Adrenal gland (tissue), 12 donors: ENCODE data around the gene SCN4A. TPM values are rescaled to one million over a fixed set of nuclear protein-coding genes. Genes with fewer than 3 reads are reported as not detected.

Source experiments
- DNase-seq, 7 donors: peaks; one replicate each; pipeline ENCODE4 v3.0.0-alpha.2; 2019 to 2020
- H3K27ac ChIP-seq, 5 donors: fragments of 200-600 bp; sonication (generic) in 4 of 5; 1 replicate in 3 of 5; 2 replicates in 2 of 5; pipeline versions ENCODE4 v1.5.1 to v1.8.0; 2016 to 2020; ENCODE audit warnings: mild to moderate bottlenecking in 1 of 5
- H3K27me3 ChIP-seq: fragments of 200-600 bp; 2 replicates; pipeline ENCODE4 v1.8.0; 2021
- H3K36me3 ChIP-seq, 2 donors: fragments of 200-600 bp; replicated peaks in 1 of 2; 1 replicate in 1 of 2; 2 replicates in 1 of 2; pipeline versions ENCODE4 v1.5.1 to v1.8.0; 2018 to 2022
- H3K4me1 ChIP-seq, 2 donors: fragments of 200-600 bp; replicated peaks in 1 of 2; 1 replicate in 1 of 2; 2 replicates in 1 of 2; pipeline versions ENCODE4 v1.5.1 to v1.8.0; 2018 to 2021
- H3K4me3 ChIP-seq, 4 donors: fragments of 200-600 bp; sonication (generic) in 3 of 4; one replicate each; pipeline ENCODE4 v1.5.1; 2016 to 2018
- H3K9me3 ChIP-seq, 3 donors: fragments of 200-600 bp; sonication (generic) in 1 of 3; replicated peaks in 1 of 3; 1 replicate in 2 of 3; 2 replicates in 1 of 3; pipeline versions ENCODE4 v1.5.1 to v1.8.0; 2016 to 2021
- POLR2A ChIP-seq, 2 donors: fragments of 450-650 bp; IDR thresholded peaks; one replicate each; pipeline ENCODE4 v1.6.1; 2017; ENCODE audit warnings: antibody characterized with exemption in 2 of 2, mild to moderate bottlenecking in 2 of 2, moderate library complexity in 1 of 2
- WGBS, 4 donors: extraction: QIAGEN DNeasy Blood & Tissue Kit in 2 of 4; methylation state at CpG; one replicate each; pipeline versions ENCODE4 v1.1.5 to v1.1.7; 2013 to 2017; 5-methylcytosine and 5-hydroxymethylcytosine counted together
- intact Hi-C, 2 donors: fragments of 100-400 bp; cut with DNase I; formaldehyde crosslinking; loops; one replicate each; pipeline versions ENCODE4 v1.14.1 to v1.15.0; 2022 to 2023
- polyA plus RNA-seq, 3 donors: library from polyadenylated mRNA; stranded (reverse); fragments of 200-250 nt in 2 of 3; fragments of 350-450 nt in 1 of 3; fragmentation: Illumina TruSeq in 1 of 3; extraction: RNeasy Lipid Tissue Mini Kit (QIAGEN cat#74804) in 1 of 3; gene quantifications; one replicate each; pipeline ENCODE4 v1.2.3, GENCODE V29; 2013 to 2014
- total RNA-seq, 9 donors: library from RNA; depleted of rRNA in 4 of 9; stranded (reverse); fragments of >200 nt in 4 of 9; fragments of 120-200 nt in 1 of 9; fragmentation: NEBNext Ultra II Directional in 1 of 9; extraction: Animal tissue kit (Norgen Biotek cat#: 25700) in 1 of 9; gene quantifications; one replicate each; pipeline versions ENCODE4 v1.1.0 to v1.2.4, GENCODE V29; 2013 to 2023
- TF ChIP-seq, protein P1 (sequence below), 6 experiments: fragments of 450-650 bp in 4 of 6; fragments of 200-600 bp in 2 of 6; sonication (generic) in 1 of 6; IDR thresholded peaks; 1 replicate in 5 of 6; 2 replicates in 1 of 6; pipeline versions ENCODE4 v1.5.1 to v1.8.0; 2016 to 2021; ENCODE audit warnings: antibody characterized with exemption in 6 of 6, mild to moderate bottlenecking in 2 of 6, moderate library complexity in 1 of 6
- donor health status: healthy with polysubstance abuse.
- donor health status: Bipolar disorder and iron deficiency.
- donor health status: DM: yes; HTN: yes; CAD: no.
- donor health status: DM: no; HTN: no; CAD: no.
- donor health status: DM: no; HTN: no; CAD: no.
- donor health status: DM: yes; HTN: yes; CAD: no.

Gene SCN4A
- total and polyA plus RNA-seq, 12 donors: 0.30 to 4.2 (median 1.5) TPM

DNA sequence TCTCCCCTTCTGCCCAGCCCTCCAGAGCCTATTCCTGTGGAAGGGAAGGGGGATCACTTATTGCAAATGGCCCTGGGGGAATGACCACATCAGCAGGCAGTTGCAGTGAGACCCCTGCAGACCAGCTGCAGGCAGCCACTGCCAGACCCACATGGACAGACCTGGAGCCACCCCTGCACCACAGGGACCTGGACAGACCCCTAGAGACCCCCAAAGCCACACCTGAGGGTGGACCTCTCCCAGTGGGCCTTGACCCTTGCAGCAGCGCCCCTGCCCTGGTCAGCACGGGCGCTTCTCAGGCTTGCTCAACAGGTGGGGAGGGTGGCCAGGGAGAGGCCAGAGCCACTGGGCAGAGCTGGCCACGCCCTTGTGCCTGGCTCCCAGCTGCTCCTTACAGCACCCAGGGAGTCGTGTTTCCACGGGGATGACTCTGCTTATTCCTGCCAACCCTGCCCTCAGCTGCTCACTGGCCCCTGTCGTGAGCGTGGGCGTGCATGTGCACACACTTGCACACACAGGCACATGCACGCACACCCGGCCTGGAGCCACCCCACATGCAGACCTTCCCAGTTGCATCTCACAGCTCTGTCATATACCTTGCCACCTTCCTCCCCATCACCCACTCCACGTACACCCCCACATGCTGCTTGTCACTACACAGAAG is 1.3 kb upstream of the SCN4A start:
- H3K36me3 ChIP-seq: no peaks in the 10 kb centered on the region
- TF ChIP-seq, protein P1, sequence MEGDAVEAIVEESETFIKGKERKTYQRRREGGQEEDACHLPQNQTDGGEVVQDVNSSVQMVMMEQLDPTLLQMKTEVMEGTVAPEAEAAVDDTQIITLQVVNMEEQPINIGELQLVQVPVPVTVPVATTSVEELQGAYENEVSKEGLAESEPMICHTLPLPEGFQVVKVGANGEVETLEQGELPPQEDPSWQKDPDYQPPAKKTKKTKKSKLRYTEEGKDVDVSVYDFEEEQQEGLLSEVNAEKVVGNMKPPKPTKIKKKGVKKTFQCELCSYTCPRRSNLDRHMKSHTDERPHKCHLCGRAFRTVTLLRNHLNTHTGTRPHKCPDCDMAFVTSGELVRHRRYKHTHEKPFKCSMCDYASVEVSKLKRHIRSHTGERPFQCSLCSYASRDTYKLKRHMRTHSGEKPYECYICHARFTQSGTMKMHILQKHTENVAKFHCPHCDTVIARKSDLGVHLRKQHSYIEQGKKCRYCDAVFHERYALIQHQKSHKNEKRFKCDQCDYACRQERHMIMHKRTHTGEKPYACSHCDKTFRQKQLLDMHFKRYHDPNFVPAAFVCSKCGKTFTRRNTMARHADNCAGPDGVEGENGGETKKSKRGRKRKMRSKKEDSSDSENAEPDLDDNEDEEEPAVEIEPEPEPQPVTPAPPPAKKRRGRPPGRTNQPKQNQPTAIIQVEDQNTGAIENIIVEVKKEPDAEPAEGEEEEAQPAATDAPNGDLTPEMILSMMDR (IDR thresholded peaks at IDR 0.05): no peak
- no peak for TF ChIP-seq POLR2A (IDR thresholded peaks at IDR 0.05)
- H3K27ac ChIP-seq: no peak overlapping the region
- H3K4me1 ChIP-seq: no peaks in the 10 kb centered on the region
- no peaks in the 10 kb centered on the region for H3K9me3 ChIP-seq
- H3K4me3 ChIP-seq: no peak overlapping the region
- no peak for DNase-seq
- intact Hi-C loops: no loop called here
- WGBS, 4 donors: 78 to 85% (median 81%) methylated on average over 5 to 12 of the region's 12 CpGs
- no peaks in the 10 kb centered on the region for H3K27me3 ChIP-seq

DNA sequence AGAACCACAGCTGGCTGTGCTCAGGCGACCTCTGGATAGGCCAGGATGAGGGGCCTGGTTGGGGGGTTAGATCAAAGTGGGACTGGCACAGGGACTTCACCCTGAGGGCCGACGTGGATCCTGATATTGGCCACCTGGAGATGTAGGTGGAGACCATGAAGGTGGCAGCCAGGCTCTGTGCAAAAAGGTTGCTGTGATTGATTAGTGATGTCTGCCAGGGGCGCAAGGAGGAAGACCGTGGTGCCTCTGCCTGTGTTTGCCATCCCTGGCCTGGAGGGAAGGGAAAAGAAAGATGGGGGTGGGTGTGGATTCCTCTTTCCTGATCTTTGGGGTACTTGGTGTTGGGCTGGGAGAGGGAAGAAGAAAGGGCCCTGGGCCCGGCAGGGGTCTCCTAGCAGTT is 529 bp upstream of the SCN4A start:
- Histone ChIP-seq H3K27ac (no peak overlapping the region), H3K4me1 (no peaks in the 10 kb centered on the region), H3K4me3 (no peak overlapping the region), H3K27me3 (no peaks in the 10 kb centered on the region), H3K36me3 (no peaks in the 10 kb centered on the region), H3K9me3 (no peaks in the 10 kb centered on the region)
- TF ChIP-seq, protein P1 (IDR thresholded peaks at IDR 0.05): no peak
- TF ChIP-seq POLR2A (IDR thresholded peaks at IDR 0.05): no peak
- WGBS, 4 donors: 88 to 93% (median 89%) methylated on average over 3 to 6 of the region's 6 CpGs
- intact Hi-C loops: no loop called here
- DNase-seq: no peak

DNA sequence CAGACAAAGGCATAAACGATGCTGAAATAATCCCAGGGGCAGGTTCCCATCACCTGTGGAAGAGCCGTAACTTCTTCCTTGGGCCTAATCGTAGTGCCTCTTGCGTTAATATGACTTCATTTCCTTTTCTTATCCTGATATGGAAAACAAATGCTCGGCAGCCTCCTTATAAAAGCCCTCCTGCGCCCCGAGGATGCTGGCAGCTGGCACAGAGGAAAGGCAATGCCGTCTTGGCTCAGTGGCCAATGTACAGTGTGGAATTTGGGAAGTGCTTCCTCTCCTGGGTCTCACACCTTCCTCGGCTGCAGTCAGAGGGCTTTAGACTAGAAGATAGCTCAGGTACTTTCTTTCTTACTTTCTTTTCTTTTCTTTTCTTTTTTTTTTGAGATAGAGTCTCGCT is 3.4 kb downstream of the SCN4A start:
- no peak for TF ChIP-seq POLR2A (IDR thresholded peaks at IDR 0.05)
- TF ChIP-seq, protein P1 (IDR thresholded peaks at IDR 0.05): no peak
- H3K4me3 ChIP-seq: no peak overlapping the region
- no peaks in the 10 kb centered on the region for H3K9me3 ChIP-seq
- no peak for DNase-seq
- WGBS, 4 donors: 71 to 83% (median 78%) methylated on average over 10 of the region's 10 CpGs
- no peaks in the 10 kb centered on the region for H3K4me1 ChIP-seq
- H3K27me3 ChIP-seq: no peaks in the 10 kb centered on the region
- H3K36me3 ChIP-seq: no peaks in the 10 kb centered on the region
- intact Hi-C loops: no loop called here
- H3K27ac ChIP-seq: no peak overlapping the region

DNA sequence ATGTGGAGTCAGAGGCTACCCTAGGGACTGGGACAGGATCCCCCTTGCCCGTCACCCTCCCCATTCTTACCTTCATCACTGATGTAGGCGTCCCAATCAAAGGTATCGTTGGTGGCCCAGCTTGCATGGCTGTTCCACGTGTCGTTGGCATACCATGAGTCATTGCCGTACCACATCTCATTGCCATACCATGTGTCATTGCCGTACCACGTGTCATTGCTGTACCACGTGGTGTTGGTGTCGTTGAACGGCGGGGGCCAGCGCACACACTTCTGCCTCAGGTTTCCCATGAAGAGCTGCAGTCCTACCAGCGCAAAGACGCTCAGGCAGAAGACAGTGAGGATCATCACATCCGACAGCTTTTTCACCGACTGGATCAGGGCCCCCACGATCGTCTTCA is 4.8 kb downstream of the SCN4A start:
- H3K27ac ChIP-seq: no peak overlapping the region
- TF ChIP-seq, protein P1 (IDR thresholded peaks at IDR 0.05): no peak
- no peak for TF ChIP-seq POLR2A (IDR thresholded peaks at IDR 0.05)
- intact Hi-C loops: no loop called here
- no peaks in the 10 kb centered on the region for H3K27me3 ChIP-seq
- no peak overlapping the region for H3K4me3 ChIP-seq
- no peaks in the 10 kb centered on the region for H3K9me3 ChIP-seq
- 85 to 92% (median 88%) methylated on average over 19 of the region's 19 CpGs for WGBS, 4 donors
- no peaks in the 10 kb centered on the region for H3K4me1 ChIP-seq
- H3K36me3 ChIP-seq: no peaks in the 10 kb centered on the region
- no peak for DNase-seq
